Epithelial cell of proximal tubule (primary cell): ENCODE data around the gene SMC1B. TPM values are rescaled to one million over a fixed set of nuclear protein-coding genes. Genes with fewer than 3 reads are reported as not detected.

Experiments
- DNase-seq: peaks from one replicate; pipeline ENCODE4 v3.0.0-alpha.2; 2011; ENCODE audit warnings: low read depth
- H3K4me3 ChIP-seq: 2 replicates; pipeline ENCODE4 v1.5.1; 2011; ENCODE audit warnings: low read depth, mild to moderate bottlenecking, low read length
- CTCF ChIP-seq: conservative IDR thresholded peaks from 2 replicates; pipeline ENCODE4 v1.5.1; 2012; ENCODE audit warnings: low read depth, mild to moderate bottlenecking, low read length
- total RNA-seq: library from RNA; depleted of rRNA; stranded (reverse); fragments of >200 nt; gene quantifications from 2 replicates; pipeline ENCODE4 v1.2.3, GENCODE V29; 2015

The SMC1B gene, protein sequence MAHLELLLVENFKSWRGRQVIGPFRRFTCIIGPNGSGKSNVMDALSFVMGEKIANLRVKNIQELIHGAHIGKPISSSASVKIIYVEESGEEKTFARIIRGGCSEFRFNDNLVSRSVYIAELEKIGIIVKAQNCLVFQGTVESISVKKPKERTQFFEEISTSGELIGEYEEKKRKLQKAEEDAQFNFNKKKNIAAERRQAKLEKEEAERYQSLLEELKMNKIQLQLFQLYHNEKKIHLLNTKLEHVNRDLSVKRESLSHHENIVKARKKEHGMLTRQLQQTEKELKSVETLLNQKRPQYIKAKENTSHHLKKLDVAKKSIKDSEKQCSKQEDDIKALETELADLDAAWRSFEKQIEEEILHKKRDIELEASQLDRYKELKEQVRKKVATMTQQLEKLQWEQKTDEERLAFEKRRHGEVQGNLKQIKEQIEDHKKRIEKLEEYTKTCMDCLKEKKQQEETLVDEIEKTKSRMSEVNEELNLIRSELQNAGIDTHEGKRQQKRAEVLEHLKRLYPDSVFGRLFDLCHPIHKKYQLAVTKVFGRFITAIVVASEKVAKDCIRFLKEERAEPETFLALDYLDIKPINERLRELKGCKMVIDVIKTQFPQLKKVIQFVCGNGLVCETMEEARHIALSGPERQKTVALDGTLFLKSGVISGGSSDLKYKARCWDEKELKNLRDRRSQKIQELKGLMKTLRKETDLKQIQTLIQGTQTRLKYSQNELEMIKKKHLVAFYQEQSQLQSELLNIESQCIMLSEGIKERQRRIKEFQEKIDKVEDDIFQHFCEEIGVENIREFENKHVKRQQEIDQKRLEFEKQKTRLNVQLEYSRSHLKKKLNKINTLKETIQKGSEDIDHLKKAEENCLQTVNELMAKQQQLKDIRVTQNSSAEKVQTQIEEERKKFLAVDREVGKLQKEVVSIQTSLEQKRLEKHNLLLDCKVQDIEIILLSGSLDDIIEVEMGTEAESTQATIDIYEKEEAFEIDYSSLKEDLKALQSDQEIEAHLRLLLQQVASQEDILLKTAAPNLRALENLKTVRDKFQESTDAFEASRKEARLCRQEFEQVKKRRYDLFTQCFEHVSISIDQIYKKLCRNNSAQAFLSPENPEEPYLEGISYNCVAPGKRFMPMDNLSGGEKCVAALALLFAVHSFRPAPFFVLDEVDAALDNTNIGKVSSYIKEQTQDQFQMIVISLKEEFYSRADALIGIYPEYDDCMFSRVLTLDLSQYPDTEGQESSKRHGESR
- total RNA-seq, result 0.63 TPM in 1 of 2 replicates, not detected in the other

DNA sequence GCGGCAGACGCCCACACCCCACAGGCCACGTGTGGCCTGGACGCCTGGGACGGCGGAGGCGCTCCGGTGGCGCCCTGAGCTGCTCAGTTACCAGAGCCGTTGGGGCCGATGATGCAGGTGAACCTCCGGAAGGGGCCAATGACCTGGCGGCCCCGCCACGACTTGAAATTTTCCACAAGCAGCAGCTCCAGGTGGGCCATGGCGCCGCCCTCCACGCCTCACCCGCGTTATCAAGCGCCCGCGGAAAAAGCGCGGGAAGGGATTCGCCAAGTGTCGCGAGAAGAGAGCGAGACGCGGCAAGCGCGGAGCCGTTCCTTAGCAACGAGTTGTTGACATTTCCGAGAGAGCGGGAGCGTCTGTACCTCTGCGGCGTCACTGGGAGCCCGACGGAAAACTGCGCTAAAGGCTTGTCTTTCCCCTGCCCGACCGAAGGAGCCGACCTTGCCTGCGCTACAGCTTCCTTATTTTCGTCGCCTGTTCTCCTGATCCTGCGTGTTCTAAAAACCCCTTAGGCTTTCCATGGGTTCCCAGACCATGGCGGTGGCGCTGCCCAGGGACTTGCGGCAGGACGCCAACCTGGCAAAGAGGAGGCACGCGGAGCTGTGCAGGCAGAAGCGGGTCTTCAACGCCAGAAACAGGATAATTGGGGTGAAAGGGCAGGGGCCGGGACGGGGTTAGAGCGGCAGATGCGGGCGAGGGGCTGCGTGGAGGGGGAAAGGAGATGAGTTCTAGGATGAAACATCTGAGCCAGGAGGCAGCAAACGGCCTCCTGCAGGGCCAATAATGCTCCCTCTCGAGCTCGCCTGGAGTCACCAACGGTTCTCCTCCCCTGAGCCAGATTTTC lies at the start of gene SMC1B, which contains the start of gene RIBC2:
Gene SMC1B, minus strand, starts transcription at position 232 of the 844 bp plus-strand sequence. Its CDS starts 32 bp downstream, at position 200.
Gene RIBC2, plus strand, starts transcription at position 326 of the 844 bp plus-strand sequence. Its CDS starts 194 bp downstream, at position 520.
- no peak for TF ChIP-seq CTCF
- DNase-seq, result peak; percentile 1
- peak within 1 kb of the TSS; percentile 60 for H3K4me3 ChIP-seq

GRCh38 chr22:45462034-45462655 lies 48.7 kb upstream of the SMC1B start:
- no peak for DNase-seq
- TF ChIP-seq CTCF, result peak; percentile 23
- H3K4me3 ChIP-seq, result no peak overlapping the region

DNA sequence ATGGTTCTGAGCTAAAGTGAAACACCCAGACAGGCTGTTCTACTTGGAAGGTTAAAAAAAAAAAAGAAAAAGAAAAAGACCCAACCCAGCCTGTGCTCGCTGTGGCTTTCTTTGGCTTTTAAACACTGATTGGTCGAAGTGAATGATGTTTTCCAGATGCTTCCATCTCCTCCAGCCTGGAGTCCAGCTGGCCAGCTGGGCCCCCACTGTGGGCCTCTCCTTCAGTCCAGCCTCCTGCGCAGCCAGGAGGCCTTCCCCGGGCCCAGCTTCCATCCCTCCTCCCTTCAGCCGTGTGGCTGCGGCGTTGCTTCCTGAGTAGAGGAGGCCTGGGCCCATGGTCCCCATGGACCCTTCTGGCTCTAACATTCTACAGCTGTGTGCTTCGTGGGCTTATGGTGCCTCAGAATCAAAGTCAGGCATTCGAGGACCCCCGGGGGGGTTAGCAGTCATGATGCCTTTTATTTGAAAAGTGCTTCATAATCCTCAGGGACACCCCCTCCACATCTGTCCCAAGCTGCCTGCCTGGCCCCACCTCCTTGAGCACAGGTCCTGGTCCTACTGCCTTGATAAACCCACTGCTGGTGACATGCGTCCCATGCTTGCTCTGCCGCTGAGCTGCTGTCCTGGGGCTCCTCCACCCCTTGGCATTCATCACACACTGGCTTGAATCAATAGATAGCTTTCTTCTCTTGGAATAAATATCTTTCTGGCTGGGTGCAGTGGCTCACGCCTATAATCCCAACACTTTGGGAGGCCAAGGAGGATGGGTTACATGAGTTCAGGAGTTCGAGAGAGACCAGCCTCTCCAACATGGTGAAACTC lies 47.1 kb upstream of the SMC1B start:
- DNase-seq, result no peak
- TF ChIP-seq CTCF, result no peak
- H3K4me3 ChIP-seq, result no peak overlapping the region

- no peak for TF ChIP-seq CTCF
- no peak for DNase-seq
- no peak overlapping the region for H3K4me3 ChIP-seq
These were observed 45.8 kb upstream of the SMC1B start for GRCh38 chr22:45459235-45459634.

GRCh38 chr22:45458532-45458931 lies 45.1 kb upstream of the SMC1B start:
- no peak for DNase-seq
- TF ChIP-seq CTCF, result no peak
- H3K4me3 ChIP-seq, result no peak overlapping the region
